Endothelial cell of umbilical vein (primary cell): ENCODE results near the gene CHM. TPM values are rescaled to one million over a fixed set of nuclear protein-coding genes. Genes with fewer than 3 reads are reported as not detected.

Experiments used
- BruUV-seq: library from RNA; stranded (reverse); fragments of 400-500 nt; replicated peaks from 2 replicates; lab custom pipeline; 2021; lab: Mats Ljungman, UMichigan
- CTCF ChIA-PET: fragments of 300-600, 350-600 bp; sonication (Branson Sonifier 250); formaldehyde crosslinking; loops from one replicate; lab custom pipeline; 2021; ENCODE audit warnings: antibody characterized with exemption, inconsistent platforms; lab: Charles Lee
- POLR2A ChIA-PET: fragments of 300-600, 350-600 bp; sonication (Branson Sonifier 250); formaldehyde crosslinking; loops from one replicate; lab custom pipeline; 2021; ENCODE audit warnings: antibody characterized with exemption, inconsistent platforms; lab: Charles Lee
- DNase-seq: peaks from one replicate; pipeline ENCODE4 v3.0.0-alpha.2; 2011; ENCODE audit warnings: low read depth, low spot score
- FAIRE-seq: peaks from 2 replicates; lab custom pipeline; 2011; peaks lifted over from hg19 to GRCh38; lab: Jason Lieb, UNC
- H2AFZ ChIP-seq: 2 replicates; pipeline ENCODE4 v1.6.0; 2012; ENCODE audit warnings: low read depth, low read length, control low read depth, inconsistent platforms
- H3K27ac ChIP-seq: 2 replicates; pipeline ENCODE4 v1.5.1; 2011; ENCODE audit warnings: low read depth, mild to moderate bottlenecking, control low read depth, low read length, moderate library complexity; ENCODE audit not compliant: insufficient read depth
- H3K27me3 ChIP-seq, 2 experiments: 2 replicates each; pipeline versions ENCODE4 v1.6.0 to v1.6.1; 2011; ENCODE audit warnings: low read length in 2 of 2, mixed read lengths in 1 of 2; ENCODE audit not compliant: control insufficient read depth in 2 of 2, insufficient read depth in 2 of 2
- H3K36me3 ChIP-seq, 2 experiments: 2 replicates in 1 of 2; 3 replicates in 1 of 2; pipeline ENCODE4 v1.5.1; 2011; ENCODE audit warnings: low read length in 2 of 2, mild to moderate bottlenecking in 1 of 2, moderate library complexity in 1 of 2; ENCODE audit not compliant: control insufficient read depth in 2 of 2, insufficient read depth in 2 of 2; ENCODE audit errors: extremely low read depth in 1 of 2
- H3K4me1 ChIP-seq: 3 replicates; pipeline ENCODE4 v1.5.1; 2011; ENCODE audit warnings: mild to moderate bottlenecking, low read length; ENCODE audit not compliant: control insufficient read depth, insufficient read depth; ENCODE audit errors: extremely low read depth
- H3K4me2 ChIP-seq: 2 replicates; pipeline ENCODE4 v1.6.1; 2011; ENCODE audit warnings: low read length, control low read depth, mixed read lengths; ENCODE audit not compliant: insufficient read depth
- H3K4me3 ChIP-seq, 3 experiments: fragments of 200-600 bp in 1 of 3; sonication (generic), shearing (Covaris generic) in 1 of 3; replicated peaks in 1 of 3; 2 replicates each; pipeline ENCODE4 v1.5.1; 2011 to 2016; ENCODE audit warnings: control low read depth in 3 of 3, low read length in 3 of 3, mild to moderate bottlenecking in 2 of 3, inconsistent platforms in 1 of 3, low read depth in 1 of 3, moderate library complexity in 1 of 3; ENCODE audit not compliant: insufficient read depth in 1 of 3
- H3K79me2 ChIP-seq: 2 replicates; pipeline ENCODE4 v1.6.0; 2012; ENCODE audit warnings: low read length, inconsistent platforms; ENCODE audit not compliant: control insufficient read depth, insufficient read depth
- H3K9ac ChIP-seq: replicated peaks from 2 replicates; pipeline ENCODE3; 2011; ENCODE audit warnings: low read length, control low read depth; ENCODE audit not compliant: insufficient read depth; ENCODE audit errors: extremely low read depth
- H3K9me1 ChIP-seq: replicated peaks from 3 replicates; pipeline ENCODE4 v1.6.0; 2011; ENCODE audit warnings: mild to moderate bottlenecking, low read length; ENCODE audit not compliant: control insufficient read depth, insufficient read depth; ENCODE audit errors: extremely low read depth
- H3K9me3 ChIP-seq: replicated peaks from 2 replicates; pipeline ENCODE4 v1.5.1; 2012; ENCODE audit warnings: low read length, inconsistent platforms; ENCODE audit not compliant: control insufficient read depth, insufficient read depth
- H4K20me1 ChIP-seq: replicated peaks from 2 replicates; pipeline ENCODE3; 2011; ENCODE audit warnings: mild to moderate bottlenecking, low read length; ENCODE audit not compliant: control insufficient read depth, insufficient read depth; ENCODE audit errors: extremely low read depth
- FOS ChIP-seq: IDR thresholded peaks from 2 replicates; pipeline ENCODE4 v1.6.1; 2011; ENCODE audit warnings: mild to moderate bottlenecking, low read length, moderate library complexity, borderline replicate concordance; ENCODE audit not compliant: insufficient read depth
- GATA2 ChIP-seq: IDR thresholded peaks from 2 replicates; pipeline ENCODE4 v1.7.0; 2011; ENCODE audit warnings: low read depth, mild to moderate bottlenecking, moderate library complexity, mixed read lengths, low read length; ENCODE audit not compliant: insufficient read length, insufficient read depth
- JUN ChIP-seq: IDR thresholded peaks from 2 replicates; pipeline ENCODE4 v1.6.1; 2011; ENCODE audit warnings: borderline replicate concordance, low read depth; ENCODE audit not compliant: insufficient read length, insufficient read depth
- MYC ChIP-seq: IDR thresholded peaks from one replicate; pipeline ENCODE4 v1.6.1; 2011; ENCODE audit warnings: mild to moderate bottlenecking, low read depth, low read length
- POLR2A ChIP-seq: IDR thresholded peaks from 2 replicates; pipeline ENCODE4 v1.6.1; 2012; ENCODE audit warnings: low read depth, mild to moderate bottlenecking, control low read depth, low read length
- POLR2AphosphoS5 ChIP-seq: IDR thresholded peaks from 2 replicates; pipeline ENCODE4 v1.6.1; 2012; ENCODE audit warnings: low read depth, mild to moderate bottlenecking, control low read depth, low read length, moderate library complexity; ENCODE audit not compliant: insufficient read depth
- dilution Hi-C: fragments of 300-500 bp; cut with MboI; formaldehyde crosslinking; loops from one replicate; pipeline ENCODE4 v1.15.0; 2019; ENCODE audit warnings: low sequenced_read_pairs; ENCODE audit not compliant: extremely low pct_ligation_motif_present
- intact Hi-C: fragments of 100-400 bp; cut with micrococcal nuclease; formaldehyde crosslinking; loops from one replicate; pipeline ENCODE4 v1.10.0; 2022
- polyA plus RNA-seq, 4 experiments: library from polyadenylated mRNA; depleted of rRNA in 3 of 4; stranded (reverse) in 3 of 4; unstranded in 1 of 4; fragments of >200 nt; gene quantifications; 2 replicates each; pipeline versions ENCODE4 v1.2.1 to v1.2.3, GENCODE V29; 2011 to 2012; ENCODE audit warnings: missing spikeins in 1 of 4
- total RNA-seq: library from RNA; stranded (reverse); gene quantifications from 2 replicates; pipeline ENCODE4 v1.2.3, GENCODE V29; 2021
- TF ChIP-seq, protein P1 (sequence below), 2 donors: IDR thresholded peaks; 1 replicate in 1 of 2; 2 replicates in 1 of 2; pipeline ENCODE4 v1.5.1; 2011; ENCODE audit warnings: low read length in 2 of 2, mild to moderate bottlenecking in 2 of 2, moderate library complexity in 2 of 2, control low read depth in 1 of 2, inconsistent platforms in 1 of 2, low read depth in 1 of 2; ENCODE audit not compliant: insufficient read depth in 1 of 2; ENCODE audit errors: extremely low read depth in 1 of 2
- TF ChIP-seq, protein P2 (sequence below): IDR thresholded peaks from 2 replicates; pipeline ENCODE4 v1.6.1; 2011; ENCODE audit not compliant: insufficient read depth, insufficient read length

The CHM gene
- total and polyA plus RNA-seq, 2 donors (not counting 3 experiments of a cell fraction or from before 2014, with no cell fraction given), result 10.5 to 18.4 TPM

DNA sequence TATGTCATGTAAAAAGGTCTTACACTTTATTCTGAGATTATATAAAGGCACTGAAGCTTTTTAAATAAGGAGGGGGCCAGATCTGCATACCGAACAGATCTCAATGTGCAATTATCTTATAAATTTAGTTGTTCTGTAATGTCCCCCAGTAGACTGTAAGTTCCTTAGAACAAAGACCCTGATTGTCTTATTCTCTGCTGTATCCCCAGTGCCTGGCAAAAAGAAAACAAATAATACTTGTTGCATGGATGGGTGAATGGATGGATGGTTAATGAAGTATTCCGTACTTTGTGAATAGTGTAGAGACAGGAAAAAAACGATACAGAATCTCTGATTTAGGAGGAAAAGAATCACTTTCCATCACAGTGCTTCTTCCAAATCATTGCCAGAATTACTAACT, 141.5 kb downstream of the CHM start:
- no peak overlapping the region for H2AFZ ChIP-seq
- DNase-seq (no peak), FAIRE-seq (no peak)
- no peaks in the 10 kb centered on the region for H4K20me1 ChIP-seq
- ChIA-PET POLR2A (no interaction called here), CTCF (no interaction called here)
- H3K36me3 ChIP-seq, result no peaks in the 10 kb centered on the region
- no peaks in the 10 kb centered on the region for H3K4me1 ChIP-seq
- H3K79me2 ChIP-seq, result no peaks in the 10 kb centered on the region
- no peaks in the 10 kb centered on the region for H3K9me1 ChIP-seq
- dilution Hi-C loops (no loop called here), intact Hi-C loops (no loop called here)
- no peaks in the 10 kb centered on the region for H3K27me3 ChIP-seq
- no peak overlapping the region for H3K4me3 ChIP-seq
- no TSS peak for BruUV-seq
- H3K27ac ChIP-seq, result no peak overlapping the region
- H3K9me3 ChIP-seq, result no peaks in the 10 kb centered on the region
- no peak overlapping the region for H3K4me2 ChIP-seq
- H3K9ac ChIP-seq, result no peak overlapping the region
- TF ChIP-seq, protein P1, sequence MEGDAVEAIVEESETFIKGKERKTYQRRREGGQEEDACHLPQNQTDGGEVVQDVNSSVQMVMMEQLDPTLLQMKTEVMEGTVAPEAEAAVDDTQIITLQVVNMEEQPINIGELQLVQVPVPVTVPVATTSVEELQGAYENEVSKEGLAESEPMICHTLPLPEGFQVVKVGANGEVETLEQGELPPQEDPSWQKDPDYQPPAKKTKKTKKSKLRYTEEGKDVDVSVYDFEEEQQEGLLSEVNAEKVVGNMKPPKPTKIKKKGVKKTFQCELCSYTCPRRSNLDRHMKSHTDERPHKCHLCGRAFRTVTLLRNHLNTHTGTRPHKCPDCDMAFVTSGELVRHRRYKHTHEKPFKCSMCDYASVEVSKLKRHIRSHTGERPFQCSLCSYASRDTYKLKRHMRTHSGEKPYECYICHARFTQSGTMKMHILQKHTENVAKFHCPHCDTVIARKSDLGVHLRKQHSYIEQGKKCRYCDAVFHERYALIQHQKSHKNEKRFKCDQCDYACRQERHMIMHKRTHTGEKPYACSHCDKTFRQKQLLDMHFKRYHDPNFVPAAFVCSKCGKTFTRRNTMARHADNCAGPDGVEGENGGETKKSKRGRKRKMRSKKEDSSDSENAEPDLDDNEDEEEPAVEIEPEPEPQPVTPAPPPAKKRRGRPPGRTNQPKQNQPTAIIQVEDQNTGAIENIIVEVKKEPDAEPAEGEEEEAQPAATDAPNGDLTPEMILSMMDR (IDR thresholded peaks at IDR 0.05; ENCODE audit: extremely low read depth in 1 of 2, insufficient read depth in 1 of 2, low read depth in 1 of 2, low read length in 2 of 2), result no peak
- TF ChIP-seq POLR2A, result no peak
- TF ChIP-seq GATA2, result no peak
- no peak for TF ChIP-seq FOS
- no peak for TF ChIP-seq POLR2AphosphoS5
- TF ChIP-seq, protein P2, sequence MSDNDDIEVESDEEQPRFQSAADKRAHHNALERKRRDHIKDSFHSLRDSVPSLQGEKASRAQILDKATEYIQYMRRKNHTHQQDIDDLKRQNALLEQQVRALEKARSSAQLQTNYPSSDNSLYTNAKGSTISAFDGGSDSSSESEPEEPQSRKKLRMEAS, result no peak
- TF ChIP-seq JUN, result no peak
- no peak for TF ChIP-seq MYC
